Measurements from ENCODE around the gene ADIPOQ.
"Not testable (repeated sequence)": the region's sequence is repeated elsewhere in the genome, so short reads cannot be mapped to it uniquely, and the experiment has no call there.

The ADIPOQ gene

GRCh38 chr3:186857743-186858142 lies 15.2 kb downstream of the ADIPOQ start:
- DNase-seq: no peak
- in situ Hi-C loops (cut with HindIII; ENCODE audit: low pct_ligation_motif_present, low pct_unique_long_range_greater_than_20kb, low sequenced_read_pairs): no loop called here

DNA sequence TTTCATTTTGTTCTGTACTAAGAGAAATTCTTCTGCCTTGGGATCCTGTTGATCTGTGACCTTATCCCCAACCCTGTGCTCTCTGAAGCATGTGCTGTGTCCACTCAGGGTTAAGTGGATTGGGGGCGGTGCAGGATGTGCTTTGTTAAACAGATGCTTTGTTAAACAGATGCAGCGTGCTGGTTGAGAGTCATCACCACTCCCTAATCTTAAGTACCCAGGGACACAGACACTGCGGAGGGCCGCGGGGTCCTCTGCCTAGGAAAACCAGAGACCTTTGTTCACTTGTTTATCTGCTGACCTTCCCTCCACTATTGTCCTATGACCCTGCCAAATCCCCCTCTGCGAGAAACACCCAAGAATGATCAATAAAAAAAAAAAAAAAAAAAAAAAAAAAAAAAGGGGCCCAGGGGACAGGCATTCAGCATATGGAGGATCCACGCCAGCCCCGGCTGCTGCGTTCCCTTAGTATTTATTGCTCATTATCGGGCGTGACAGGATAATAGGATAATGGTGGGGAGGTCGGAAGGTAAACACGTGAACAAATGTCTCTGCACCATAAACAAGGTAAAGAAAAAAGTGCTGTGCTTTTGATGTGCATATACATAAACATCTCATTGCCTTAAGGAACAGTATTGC lies 22.8 kb downstream of the ADIPOQ start:
- DNase-seq; in situ Hi-C loops (cut with HindIII; ENCODE audit: low pct_ligation_motif_present, low pct_unique_long_range_greater_than_20kb, low sequenced_read_pairs): not testable (repeated sequence)

GRCh38 chr3:186866095-186866494 lies 23.6 kb downstream of the ADIPOQ start:
- in situ Hi-C loops (cut with HindIII; ENCODE audit: low pct_ligation_motif_present, low pct_unique_long_range_greater_than_20kb, low sequenced_read_pairs); DNase-seq: not testable (repeated sequence)

DNA sequence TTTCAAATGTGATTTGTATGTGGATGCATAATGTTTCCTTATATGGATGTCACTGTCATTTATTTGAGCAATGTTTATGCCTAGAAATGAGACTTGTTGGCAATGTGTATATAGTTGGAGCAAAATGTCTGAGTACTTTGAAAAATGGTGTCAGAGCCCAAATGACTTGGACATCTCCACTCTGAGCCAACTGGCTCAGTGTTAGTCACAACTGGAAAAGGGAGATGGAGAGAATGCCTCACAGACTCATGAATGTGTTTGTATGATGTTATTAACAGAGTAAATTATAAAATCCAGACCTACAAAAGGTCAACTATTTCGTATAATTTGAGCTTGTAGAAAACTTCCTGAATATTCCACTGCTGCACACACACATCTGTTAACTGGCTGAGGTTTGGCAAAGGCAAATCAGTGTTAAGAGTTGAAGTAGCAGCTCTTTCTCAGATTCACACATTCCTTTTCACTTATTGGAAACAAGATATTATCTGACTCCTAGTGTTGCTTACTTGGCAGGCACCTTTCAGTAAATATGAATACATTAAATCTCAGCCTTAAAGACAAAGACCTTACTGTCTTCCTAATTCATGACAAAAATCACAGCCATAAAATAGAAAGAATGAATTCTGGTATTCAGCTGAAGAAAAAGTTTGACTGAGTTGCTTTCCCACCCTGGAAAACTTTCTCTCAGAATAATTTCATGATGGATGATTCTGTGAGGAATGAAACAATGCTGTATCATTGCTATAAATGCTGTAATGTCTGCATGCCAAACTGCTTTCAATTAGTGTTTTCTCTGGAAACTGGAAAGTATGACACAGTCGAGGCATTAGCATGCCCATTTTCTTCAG lies 27.0 kb downstream of the ADIPOQ start:
- in situ Hi-C loops (cut with HindIII; ENCODE audit: low pct_ligation_motif_present, low pct_unique_long_range_greater_than_20kb, low sequenced_read_pairs): no loop called here
- no peak for DNase-seq

DNA sequence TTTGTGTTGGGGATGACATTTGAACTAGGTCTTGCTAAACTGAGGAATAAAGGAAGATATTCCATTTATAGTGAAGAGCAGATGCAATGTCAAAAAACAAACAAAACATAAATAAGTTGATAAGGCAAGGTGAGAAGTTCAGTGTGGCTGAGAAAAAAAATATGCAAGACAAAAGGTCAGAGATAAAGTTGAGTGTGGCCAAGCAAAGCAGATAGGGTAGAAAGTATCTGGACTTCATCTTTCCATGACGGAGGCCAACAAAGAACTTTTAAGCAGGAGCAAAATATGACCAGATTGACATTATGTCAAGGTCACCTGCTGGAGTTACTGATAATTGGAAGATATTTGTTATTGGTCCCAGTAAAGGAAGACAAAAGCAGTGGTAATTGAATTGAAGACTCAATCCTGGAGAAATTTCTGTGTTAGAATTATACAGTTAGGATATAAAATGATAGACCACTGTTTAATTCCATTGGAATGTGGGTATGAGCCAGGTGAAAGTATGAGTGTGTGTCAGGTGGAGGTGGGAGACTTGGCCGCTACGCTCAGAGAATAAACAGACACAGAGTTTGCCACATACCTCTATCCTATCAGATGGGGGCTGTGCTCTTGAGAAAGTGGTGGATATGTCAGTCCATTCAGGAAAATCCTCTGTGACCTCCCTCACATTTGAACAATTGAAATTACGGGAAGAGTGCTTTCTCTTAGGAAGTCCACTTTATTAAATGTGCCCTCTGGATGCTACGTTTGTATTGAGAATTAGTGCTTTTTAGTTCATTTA lies 28.1 kb downstream of the ADIPOQ start:
- no peak for DNase-seq
- in situ Hi-C loops (cut with HindIII; ENCODE audit: low pct_ligation_motif_present, low pct_unique_long_range_greater_than_20kb, low sequenced_read_pairs): no loop called here

DNA sequence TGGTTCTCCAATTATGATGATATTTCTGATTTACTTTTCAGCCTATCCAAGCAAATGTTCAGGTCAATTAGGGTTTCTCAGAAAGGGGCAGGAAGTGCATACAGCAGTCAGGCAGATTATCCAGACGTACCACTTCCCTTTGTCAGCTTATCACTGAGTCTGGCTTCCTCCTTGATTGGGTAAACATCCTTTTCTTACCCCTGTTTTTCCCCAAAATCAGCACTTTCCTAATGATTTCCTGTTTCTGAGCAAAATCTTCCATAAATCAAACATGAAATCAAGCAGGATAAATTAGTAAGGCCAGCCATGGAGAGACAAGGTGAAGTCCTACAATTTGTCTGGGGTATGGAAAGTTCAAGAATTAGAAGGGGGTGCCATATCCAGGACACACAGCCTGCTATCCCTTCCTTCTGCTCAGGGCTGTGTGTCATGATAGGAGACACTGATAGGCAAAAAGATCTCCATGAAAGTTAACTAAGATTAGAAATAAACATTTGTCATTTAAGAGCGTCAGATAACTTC lies 29.0 kb downstream of the ADIPOQ start:
- in situ Hi-C loops (cut with HindIII; ENCODE audit: low pct_ligation_motif_present, low pct_unique_long_range_greater_than_20kb, low sequenced_read_pairs): no loop called here
- DNase-seq: no peak

- in situ Hi-C loops (cut with HindIII; ENCODE audit: low pct_ligation_motif_present, low pct_unique_long_range_greater_than_20kb, low sequenced_read_pairs); DNase-seq: not testable (repeated sequence)
Measured at GRCh38 chr3:186873796-186874195, 31.3 kb downstream of the ADIPOQ start.

DNA sequence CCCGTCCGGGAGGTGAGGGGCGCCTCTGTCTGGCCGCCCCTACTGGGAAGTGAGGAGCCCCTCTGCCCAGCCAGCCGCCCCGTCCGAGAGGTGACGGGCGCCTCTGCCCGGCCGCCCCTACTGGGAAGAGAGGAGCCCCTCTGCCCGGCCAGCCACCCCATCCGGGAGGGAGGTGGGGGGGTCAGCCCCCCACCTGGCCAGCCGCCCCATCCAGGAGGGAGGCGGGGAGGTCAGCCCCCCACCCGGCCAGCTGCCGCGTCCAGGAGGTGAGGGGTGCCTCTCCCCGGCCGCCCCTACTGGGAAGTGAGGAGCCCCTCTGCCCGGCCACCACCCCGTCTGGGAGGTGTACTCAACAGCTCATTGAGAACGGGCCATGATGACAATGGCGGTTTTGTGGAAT lies 31.7 kb downstream of the ADIPOQ start:
- in situ Hi-C loops (cut with HindIII; ENCODE audit: low pct_ligation_motif_present, low pct_unique_long_range_greater_than_20kb, low sequenced_read_pairs); DNase-seq: not testable (repeated sequence)

DNA sequence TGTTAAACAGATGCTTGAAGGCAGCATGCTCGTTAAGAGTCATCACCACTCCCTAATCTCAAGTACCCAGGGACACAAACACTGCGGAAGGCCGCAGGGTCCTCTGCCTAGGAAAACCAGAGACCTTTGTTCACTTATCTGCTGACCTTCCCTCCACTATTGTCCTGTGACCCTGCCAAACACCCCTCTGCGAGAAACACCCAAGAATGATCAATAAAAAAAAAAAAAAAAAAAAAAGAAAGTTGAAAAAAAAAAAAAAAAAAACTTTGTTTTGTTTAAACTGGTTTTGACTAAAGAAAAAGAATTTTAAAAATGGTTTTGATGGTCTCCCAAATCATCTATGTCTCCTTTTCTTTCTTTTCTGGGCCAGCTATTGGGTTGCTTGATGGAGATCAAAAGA lies 32.3 kb downstream of the ADIPOQ start:
- in situ Hi-C loops (cut with HindIII; ENCODE audit: low pct_ligation_motif_present, low pct_unique_long_range_greater_than_20kb, low sequenced_read_pairs); DNase-seq: not testable (repeated sequence)

DNA sequence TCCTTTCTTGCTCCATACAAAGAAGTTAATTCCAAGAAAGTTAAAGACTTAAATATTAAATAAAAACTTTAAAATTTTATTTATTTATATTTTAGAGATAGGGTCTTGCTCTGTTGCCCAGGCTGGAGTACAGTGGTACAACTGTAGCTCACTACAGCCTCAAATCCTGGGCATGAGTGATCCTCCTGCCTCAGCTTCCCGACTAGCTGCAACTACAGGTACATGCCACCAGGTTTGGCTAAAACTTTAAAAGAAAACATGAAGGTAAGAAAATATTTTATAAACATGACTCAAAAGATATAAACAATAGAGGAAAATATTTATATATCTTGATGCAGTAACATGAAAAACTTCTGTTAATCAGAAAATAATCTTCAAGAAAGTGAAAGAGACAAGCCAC lies 33.2 kb downstream of the ADIPOQ start:
- in situ Hi-C loops (cut with HindIII; ENCODE audit: low pct_ligation_motif_present, low pct_unique_long_range_greater_than_20kb, low sequenced_read_pairs): no loop called here
- DNase-seq: no peak

DNA sequence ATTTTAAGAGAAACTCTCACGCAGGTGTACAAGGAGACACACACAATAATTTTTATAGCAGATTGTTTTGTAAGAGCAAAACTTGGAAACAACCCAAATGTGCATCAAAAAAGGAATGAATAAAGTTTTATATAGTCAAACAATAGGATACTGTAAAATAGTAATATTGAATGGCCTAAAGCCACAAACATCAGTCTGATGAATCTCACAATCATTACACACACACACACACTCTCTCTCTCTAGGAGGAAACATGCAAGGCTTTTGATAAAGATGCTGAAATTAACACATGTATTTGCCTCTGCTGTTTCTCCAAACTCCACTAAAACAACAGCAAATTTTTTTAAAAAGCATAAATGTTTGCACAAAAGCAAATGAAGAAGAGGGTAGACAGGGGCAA lies 37.3 kb downstream of the ADIPOQ start:
- no peak for DNase-seq
- in situ Hi-C loops (cut with HindIII; ENCODE audit: low pct_ligation_motif_present, low pct_unique_long_range_greater_than_20kb, low sequenced_read_pairs): no loop called here

GRCh38 chr3:186880406-186880805 lies 37.9 kb downstream of the ADIPOQ start:
- DNase-seq: no peak
- in situ Hi-C loops (cut with HindIII; ENCODE audit: low pct_ligation_motif_present, low pct_unique_long_range_greater_than_20kb, low sequenced_read_pairs): no loop called here

- no peak for DNase-seq
- in situ Hi-C loops (cut with HindIII; ENCODE audit: low pct_ligation_motif_present, low pct_unique_long_range_greater_than_20kb, low sequenced_read_pairs): no loop called here
Measured at GRCh38 chr3:186882150-186882524, 39.6 kb downstream of the ADIPOQ start.

- in situ Hi-C loops (cut with HindIII; ENCODE audit: low pct_ligation_motif_present, low pct_unique_long_range_greater_than_20kb, low sequenced_read_pairs): no loop called here
- peak; percentile 75 for DNase-seq
Measured at GRCh38 chr3:186882881-186883685, 40.6 kb downstream of the ADIPOQ start.

- DNase-seq: no peak
- in situ Hi-C loops (cut with HindIII; ENCODE audit: low pct_ligation_motif_present, low pct_unique_long_range_greater_than_20kb, low sequenced_read_pairs): no loop called here
Measured at GRCh38 chr3:186883686-186884058, 41.2 kb downstream of the ADIPOQ start.

- DNase-seq; in situ Hi-C loops (cut with HindIII; ENCODE audit: low pct_ligation_motif_present, low pct_unique_long_range_greater_than_20kb, low sequenced_read_pairs): not testable (repeated sequence)
Measured at GRCh38 chr3:186884868-186885267, 42.4 kb downstream of the ADIPOQ start.

- in situ Hi-C loops (cut with HindIII; ENCODE audit: low pct_ligation_motif_present, low pct_unique_long_range_greater_than_20kb, low sequenced_read_pairs): no loop called here
Measured at GRCh38 chr3:186886202-186886981, 43.9 kb downstream of the ADIPOQ start.

DNA sequence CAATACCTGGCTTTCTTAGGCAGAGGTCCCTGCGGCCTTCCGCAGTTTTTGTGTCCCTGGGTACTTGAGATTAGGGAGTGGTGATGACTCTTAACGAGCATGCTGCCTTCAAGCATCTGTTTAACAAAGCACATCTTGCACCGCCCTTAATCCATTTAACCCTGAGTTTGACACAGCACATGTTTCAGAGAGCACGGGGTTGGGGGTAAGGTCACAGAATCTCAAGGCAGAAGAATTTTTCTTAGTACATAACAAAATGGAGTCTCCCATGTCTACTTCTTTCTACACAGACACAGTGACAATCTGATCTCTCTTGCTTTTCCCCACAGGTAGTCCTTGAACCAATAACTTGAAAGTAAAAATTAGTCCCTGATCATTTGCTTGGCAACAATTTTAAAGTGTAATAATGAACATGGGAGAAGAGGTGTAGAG lies 45.0 kb downstream of the ADIPOQ start:
- DNase-seq; in situ Hi-C loops (cut with HindIII; ENCODE audit: low pct_ligation_motif_present, low pct_unique_long_range_greater_than_20kb, low sequenced_read_pairs): not testable (repeated sequence)

More at GRCh38 chr3:186886202-186886981, 43.9 kb downstream of the ADIPOQ start:
- DNase-seq: no peak

All from ACHN (cell line).